Fibroblast of lung (primary cell): ENCODE data around the gene SLC16A1.

Source experiments
- CTCF ChIP-seq, 2 donors: IDR thresholded peaks in 1 of 2; conservative IDR thresholded peaks in 1 of 2; 1 replicate in 1 of 2; 2 replicates in 1 of 2; pipeline ENCODE4 v1.5.1; 2011 to 2012; ENCODE audit warnings: low read length in 2 of 2, control low read depth in 1 of 2, inconsistent platforms in 1 of 2, low read depth in 1 of 2, mild to moderate bottlenecking in 1 of 2
- EZH2 ChIP-seq: IDR thresholded peaks from 2 replicates; pipeline ENCODE4 v1.5.1; 2012; ENCODE audit warnings: low read length, control low read depth, mild to moderate bottlenecking; ENCODE audit errors: missing control alignments

- TF ChIP-seq CTCF (conservative IDR thresholded peaks at IDR 0.05 in 1 of 2, IDR thresholded peaks at IDR 0.05 in 1 of 2; ENCODE audit: low read depth in 1 of 2, low read length in 2 of 2): no peak
- no peak for TF ChIP-seq EZH2
Measured at GRCh38 chr1:112929979-112930378, 26.0 kb downstream of the SLC16A1 start.
